Ovary (tissue), 3 donors: ENCODE measurements around the gene POC1A.

Experiments
- CTCF ChIP-seq, 3 donors: fragments of 450-650 bp in 2 of 3; fragments of 200-600 bp in 1 of 3; IDR thresholded peaks; one replicate each; pipeline versions ENCODE4 v1.5.1 to v1.8.0; 2016 to 2022; ENCODE audit warnings: antibody characterized with exemption in 3 of 3, mild to moderate bottlenecking in 1 of 3
- POLR2A ChIP-seq: fragments of 450-650 bp; IDR thresholded peaks from one replicate; pipeline ENCODE4 v1.6.1; 2017; ENCODE audit warnings: antibody characterized with exemption, mild to moderate bottlenecking, moderate library complexity
- donor health status: DM: no; HTN: no; CAD: no.

- TF ChIP-seq POLR2A = peak; percentile 20
- TF ChIP-seq CTCF (IDR thresholded peaks at IDR 0.05) = no peak
Observed at GRCh38 chr3:52056968-52057811, 97.0 kb downstream of the POC1A start.
